SK-N-SH (cell line): ENCODE results near the gene NRG3. TPM values are rescaled to one million over a fixed set of nuclear protein-coding genes. Genes with fewer than 3 reads are reported as not detected.

ENCODE experiments used
- CTCF ChIA-PET: fragments of 300-600, 350-600 bp; formaldehyde crosslinking; extraction: SDS; loops from one replicate; lab custom pipeline; 2021; lab: Yijun Ruan, JAX
- POLR2A ChIA-PET: fragments of 350-600 bp; sonication (Branson Sonifier 250); formaldehyde crosslinking; extraction: SDS; loops from one replicate; lab custom pipeline; 2020; ENCODE audit warnings: antibody characterized with exemption, inconsistent platforms; lab: Yijun Ruan, JAX
- DNase-seq: peaks from one replicate; pipeline ENCODE4 v3.0.0; 2012
- H2AFZ ChIP-seq: fragments of 200-600 bp; sonication (generic); 2 replicates; pipeline ENCODE4 v1.8.1; 2016; ENCODE audit warnings: antibody characterized with exemption, mild to moderate bottlenecking, low read depth
- H3F3A ChIP-seq: fragments of 200-600 bp; sonication (generic); replicated peaks from 2 replicates; pipeline ENCODE3; 2016; ENCODE audit warnings: antibody characterized with exemption, mild to moderate bottlenecking; ENCODE audit not compliant: insufficient read depth
- H3K27ac ChIP-seq, 2 experiments: fragments of 200-500 bp in 1 of 2; fragments of 200-600 bp in 1 of 2; sonication (Bioruptor generic) in 1 of 2; sonication (generic), shearing (Covaris generic) in 1 of 2; 2 replicates each; pipeline versions ENCODE4 v1.5.1 to v1.6.1; 2014 to 2016; ENCODE audit warnings: low read depth in 2 of 2, inconsistent platforms in 1 of 2, low read length in 1 of 2, mild to moderate bottlenecking in 1 of 2, mixed read lengths in 1 of 2
- H3K27me3 ChIP-seq: fragments of 200-600 bp; sonication (generic), shearing (Covaris generic); 2 replicates; pipeline ENCODE4 v1.6.1; 2016; ENCODE audit warnings: mixed run types; ENCODE audit not compliant: insufficient read depth
- H3K36me3 ChIP-seq, 2 experiments: fragments of 200-500 bp in 1 of 2; fragments of 200-600 bp in 1 of 2; sonication (Bioruptor generic) in 1 of 2; sonication (generic) in 1 of 2; replicated peaks in 1 of 2; 2 replicates each; pipeline versions ENCODE3 to v1.5.1; 2014 to 2016; ENCODE audit warnings: low read length in 1 of 2, mild to moderate bottlenecking in 1 of 2; ENCODE audit not compliant: insufficient read depth in 2 of 2, control insufficient read depth in 1 of 2
- H3K4me1 ChIP-seq, 2 experiments: fragments of 200-500 bp in 1 of 2; fragments of 200-600 bp in 1 of 2; sonication (Bioruptor generic) in 1 of 2; sonication (generic), shearing (Covaris generic) in 1 of 2; 2 replicates each; pipeline versions ENCODE4 v1.5.1 to v1.6.1; 2014 to 2016; ENCODE audit warnings: low read depth in 1 of 2, low read length in 1 of 2, mixed run types in 1 of 2; ENCODE audit not compliant: insufficient read depth in 2 of 2, control insufficient read depth in 1 of 2
- H3K4me2 ChIP-seq: fragments of 200-600 bp; sonication (generic), shearing (Covaris generic); 2 replicates; pipeline ENCODE4 v1.6.1; 2017; ENCODE audit warnings: mixed run types
- H3K4me3 ChIP-seq, 2 experiments: fragments of 200-500 bp in 1 of 2; fragments of 200-600 bp in 1 of 2; sonication (Bioruptor generic) in 1 of 2; sonication (generic), shearing (Covaris generic) in 1 of 2; 2 replicates each; pipeline versions ENCODE4 v1.5.1 to v1.8.1; 2014 to 2016; ENCODE audit warnings: low read depth in 2 of 2, inconsistent platforms in 1 of 2, low read length in 1 of 2, mild to moderate bottlenecking in 1 of 2, mixed read lengths in 1 of 2, moderate library complexity in 1 of 2
- H3K79me2 ChIP-seq: fragments of 200-600 bp; sonication (generic); 2 replicates; pipeline ENCODE4 v1.8.1; 2017; ENCODE audit warnings: mild to moderate bottlenecking; ENCODE audit not compliant: insufficient read depth
- H3K9ac ChIP-seq: fragments of 200-600 bp; sonication (generic); 2 replicates; pipeline ENCODE4 v1.6.1; 2017; ENCODE audit warnings: mixed run types
- H3K9me2 ChIP-seq: fragments of 200-600 bp; sonication (generic); 2 replicates; pipeline ENCODE4 v1.6.1; 2017; ENCODE audit warnings: mixed run types
- H3K9me3 ChIP-seq: fragments of 200-600 bp; sonication (generic); 2 replicates; pipeline ENCODE4 v1.6.1; 2017; ENCODE audit warnings: mixed run types, mild to moderate bottlenecking, moderate library complexity
- H4K20me1 ChIP-seq: fragments of 200-600 bp; sonication (generic); 2 replicates; pipeline ENCODE4 v1.6.1; 2017; ENCODE audit warnings: mild to moderate bottlenecking, mixed run types; ENCODE audit not compliant: insufficient read depth
- ELF1 ChIP-seq: IDR thresholded peaks from 2 replicates; pipeline ENCODE4 v1.4.0; 2012
- EP300 ChIP-seq, 2 experiments: IDR thresholded peaks; 2 replicates each; pipeline versions ENCODE4 v1.4.0 to v1.6.1; 2012; ENCODE audit warnings: borderline replicate concordance in 1 of 2, low read depth in 1 of 2, low read length in 1 of 2
- EZH2phosphoT487 ChIP-seq: fragments of 200-600 bp; sonication (generic); IDR thresholded peaks from 2 replicates; pipeline ENCODE4 v1.6.1; 2017; ENCODE audit warnings: low read depth, mixed run types, mild to moderate bottlenecking, antibody characterized with exemption, moderate library complexity, borderline replicate concordance
- FOSL2 ChIP-seq: IDR thresholded peaks from 2 replicates; pipeline ENCODE4 v1.4.0; 2012; ENCODE audit warnings: low read depth, mild to moderate bottlenecking, moderate library complexity, borderline replicate concordance
- GABPA ChIP-seq: IDR thresholded peaks from 2 replicates; pipeline ENCODE4 v1.4.0; 2012; ENCODE audit warnings: low read depth, mild to moderate bottlenecking
- JUND ChIP-seq: IDR thresholded peaks from 2 replicates; pipeline ENCODE4 v1.4.0; 2012
- MEF2A ChIP-seq: IDR thresholded peaks from 2 replicates; pipeline ENCODE4 v1.4.0; 2012; ENCODE audit warnings: low read depth, borderline replicate concordance
- RXRA ChIP-seq: IDR thresholded peaks from 2 replicates; pipeline ENCODE4 v1.4.0; 2012; ENCODE audit warnings: low read depth, mild to moderate bottlenecking, borderline replicate concordance
- SIN3A ChIP-seq: IDR thresholded peaks from 2 replicates; pipeline ENCODE4 v1.6.1; 2012; ENCODE audit warnings: low read depth, mild to moderate bottlenecking, low read length, moderate library complexity, borderline replicate concordance
- SMC3 ChIP-seq: IDR thresholded peaks from 2 replicates; pipeline ENCODE4 v1.6.1; 2012; ENCODE audit warnings: low read depth, low read length, improper control_type of control experiment
- TAF1 ChIP-seq: IDR thresholded peaks from 2 replicates; pipeline ENCODE4 v1.6.1; 2012; ENCODE audit warnings: low read depth, mild to moderate bottlenecking, low read length, moderate library complexity, borderline replicate concordance
- TCF12 ChIP-seq: IDR thresholded peaks from 2 replicates; pipeline ENCODE4 v1.4.0; 2012
- TEAD4 ChIP-seq: IDR thresholded peaks from 2 replicates; pipeline ENCODE4 v1.4.0; 2012; ENCODE audit warnings: mild to moderate bottlenecking, borderline replicate concordance; ENCODE audit not compliant: insufficient read depth
- YY1 ChIP-seq: IDR thresholded peaks from 2 replicates; pipeline ENCODE4 v1.4.0; 2012; ENCODE audit warnings: low read depth, mild to moderate bottlenecking
- WGBS: methylation state at CpG from one replicate; pipeline ENCODE4 v1.1.6; 2017; ENCODE audit warnings: low lambda C conversion rate; 5-methylcytosine and 5-hydroxymethylcytosine counted together
- polyA plus RNA-seq, 3 experiments: library from polyadenylated mRNA; depleted of rRNA; stranded (reverse); fragments of >200 nt; gene quantifications; 2 replicates each; pipeline ENCODE4 v1.2.3, GENCODE V29; 2012
- TF ChIP-seq, protein P1 (sequence below): IDR thresholded peaks from 2 replicates; pipeline ENCODE4 v1.6.1; 2012; ENCODE audit warnings: mild to moderate bottlenecking, low read depth, low read length, moderate library complexity

NRG3 gene
- polyA plus RNA-seq, 1 of the 3 experiments (the other 2 are of a cell fraction): 0.03 TPM

- no peaks in the 10 kb centered on the region for H3K36me3 ChIP-seq
- peaks cover 7% of the 10 kb centered on the region; the same call in 1 of the 2 replicates for H3K27me3 ChIP-seq
- H3K79me2 ChIP-seq: no peaks in the 10 kb centered on the region
- DNase-seq: no peak
- H3K4me3 ChIP-seq: no peak overlapping the region
- H3K4me2 ChIP-seq: no peak overlapping the region
- H3F3A ChIP-seq: no peaks in the 10 kb centered on the region
- WGBS: 30% methylated on average over 4 of the region's 4 CpGs
- H3K9me3 ChIP-seq: no peaks in the 10 kb centered on the region
- CTCF ChIA-PET: no interaction called here
- no peak overlapping the region for H2AFZ ChIP-seq
- H3K27ac ChIP-seq: no peak overlapping the region
- POLR2A ChIA-PET: no interaction called here
- peaks cover 0 to 5% of the 10 kb centered on the region in 2 experiments; a peak in 1 of 4 replicates for H3K4me1 ChIP-seq
- no peaks in the 10 kb centered on the region for H4K20me1 ChIP-seq
- H3K9ac ChIP-seq: no peak overlapping the region
- no peaks in the 10 kb centered on the region for H3K9me2 ChIP-seq
- TF ChIP-seq EZH2phosphoT487: no peak
- TF ChIP-seq TAF1: no peak
- no peak for TF ChIP-seq ELF1
- no peak for TF ChIP-seq TCF12
- no peak for TF ChIP-seq SIN3A
- no peak for TF ChIP-seq TEAD4
- TF ChIP-seq, protein P1, sequence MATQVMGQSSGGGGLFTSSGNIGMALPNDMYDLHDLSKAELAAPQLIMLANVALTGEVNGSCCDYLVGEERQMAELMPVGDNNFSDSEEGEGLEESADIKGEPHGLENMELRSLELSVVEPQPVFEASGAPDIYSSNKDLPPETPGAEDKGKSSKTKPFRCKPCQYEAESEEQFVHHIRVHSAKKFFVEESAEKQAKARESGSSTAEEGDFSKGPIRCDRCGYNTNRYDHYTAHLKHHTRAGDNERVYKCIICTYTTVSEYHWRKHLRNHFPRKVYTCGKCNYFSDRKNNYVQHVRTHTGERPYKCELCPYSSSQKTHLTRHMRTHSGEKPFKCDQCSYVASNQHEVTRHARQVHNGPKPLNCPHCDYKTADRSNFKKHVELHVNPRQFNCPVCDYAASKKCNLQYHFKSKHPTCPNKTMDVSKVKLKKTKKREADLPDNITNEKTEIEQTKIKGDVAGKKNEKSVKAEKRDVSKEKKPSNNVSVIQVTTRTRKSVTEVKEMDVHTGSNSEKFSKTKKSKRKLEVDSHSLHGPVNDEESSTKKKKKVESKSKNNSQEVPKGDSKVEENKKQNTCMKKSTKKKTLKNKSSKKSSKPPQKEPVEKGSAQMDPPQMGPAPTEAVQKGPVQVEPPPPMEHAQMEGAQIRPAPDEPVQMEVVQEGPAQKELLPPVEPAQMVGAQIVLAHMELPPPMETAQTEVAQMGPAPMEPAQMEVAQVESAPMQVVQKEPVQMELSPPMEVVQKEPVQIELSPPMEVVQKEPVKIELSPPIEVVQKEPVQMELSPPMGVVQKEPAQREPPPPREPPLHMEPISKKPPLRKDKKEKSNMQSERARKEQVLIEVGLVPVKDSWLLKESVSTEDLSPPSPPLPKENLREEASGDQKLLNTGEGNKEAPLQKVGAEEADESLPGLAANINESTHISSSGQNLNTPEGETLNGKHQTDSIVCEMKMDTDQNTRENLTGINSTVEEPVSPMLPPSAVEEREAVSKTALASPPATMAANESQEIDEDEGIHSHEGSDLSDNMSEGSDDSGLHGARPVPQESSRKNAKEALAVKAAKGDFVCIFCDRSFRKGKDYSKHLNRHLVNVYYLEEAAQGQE: no peak
- no peak for TF ChIP-seq RXRA
These were observed 4.5 kb upstream of the NRG3 start for GRCh38 chr10:81870472-81870871.

DNA sequence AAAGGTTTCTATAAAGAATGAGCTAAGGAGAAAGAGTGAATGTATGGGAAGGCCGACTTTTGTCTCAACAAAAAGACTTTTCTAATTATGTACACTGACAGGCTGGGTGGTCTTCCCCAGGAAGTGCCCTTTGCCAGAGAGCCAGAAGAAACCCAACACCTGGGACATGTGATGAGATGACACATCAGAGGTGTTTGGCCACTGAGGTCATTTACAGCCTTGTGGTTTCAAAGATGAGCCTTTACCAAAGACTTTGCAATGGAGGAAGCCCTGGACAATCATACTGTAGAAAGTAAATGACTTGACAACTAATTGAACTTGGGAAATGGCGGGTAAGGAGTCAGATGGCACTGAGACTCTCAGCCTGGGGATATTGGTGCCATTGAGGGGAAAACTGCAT, 3.4 kb upstream of the NRG3 start:
- Histone ChIP-seq H3K4me2 (no peak overlapping the region), H3K79me2 (no peaks in the 10 kb centered on the region), H3K36me3 (no peaks in the 10 kb centered on the region), H3K9me3 (no peaks in the 10 kb centered on the region), H2AFZ (no peak overlapping the region), H3K4me1 (peaks cover 0 to 9% of the 10 kb centered on the region in 2 experiments; a peak in 1 of 4 replicates), H3F3A (no peaks in the 10 kb centered on the region), H3K27ac (no peak overlapping the region), H3K9me2 (no peaks in the 10 kb centered on the region), H3K27me3 (peaks cover 16% of the 10 kb centered on the region), H4K20me1 (no peaks in the 10 kb centered on the region), H3K9ac (no peak overlapping the region), H3K4me3 (no peak overlapping the region)
- ChIA-PET POLR2A (no interaction called here), CTCF (no interaction called here)
- 17% methylated on average over 2 of the region's 2 CpGs for WGBS
- no peak for TF ChIP-seq TCF12
- no peak for TF ChIP-seq YY1
- no peak for TF ChIP-seq GABPA
- no peak for TF ChIP-seq SMC3
- no peak for TF ChIP-seq JUND
- no peak for TF ChIP-seq FOSL2
- TF ChIP-seq MEF2A: no peak
- no peak for TF ChIP-seq EZH2phosphoT487
- no peak for TF ChIP-seq EP300 (IDR thresholded peaks at IDR 0.05; ENCODE audit: borderline replicate concordance in 1 of 2, low read depth in 1 of 2, low read length in 1 of 2)
- DNase-seq: no peak
